ENCODE results near the gene SPAG16.

- TF ChIP-seq POLR2A (IDR thresholded peaks at IDR 0.05) (no peak), CTCF (IDR thresholded peaks at IDR 0.05) (peak in 10 of 12 donors; percentile 8 to 42 (median 36))
These were observed 650.3 kb downstream of the SPAG16 start for GRCh38 chr2:213934560-213934959.

Measured in heart left ventricle (tissue), 13 donors.